VCaP (cell line): Measurements from ENCODE around the gene KRTAP23-1.

Experiments used
- H3K27ac ChIP-seq: fragments of 450-650 bp; 2 replicates; pipeline ENCODE4 v1.5.1; 2017
- CTCF ChIP-seq: fragments of 450-650 bp; conservative IDR thresholded peaks from 2 replicates; pipeline ENCODE4 v1.5.1; 2017; ENCODE audit warnings: mild to moderate bottlenecking, moderate library complexity

The KRTAP23-1 gene

GRCh38 chr21:30336596-30336995 lies 11.8 kb downstream of the KRTAP23-1 start:
- no peak overlapping the region for H3K27ac ChIP-seq
- TF ChIP-seq CTCF: no peak

GRCh38 chr21:30333736-30334135 lies 14.7 kb downstream of the KRTAP23-1 start:
- H3K27ac ChIP-seq: no peak overlapping the region
- no peak for TF ChIP-seq CTCF

- H3K27ac ChIP-seq: no peak overlapping the region
- no peak for TF ChIP-seq CTCF
Observed at GRCh38 chr21:30332681-30333080, 15.7 kb downstream of the KRTAP23-1 start.

- H3K27ac ChIP-seq: no peak overlapping the region
- no peak for TF ChIP-seq CTCF
Observed at GRCh38 chr21:30329203-30329875, 19.1 kb downstream of the KRTAP23-1 start.

GRCh38 chr21:30326390-30326789 lies 22.0 kb downstream of the KRTAP23-1 start:
- no peak for TF ChIP-seq CTCF
- H3K27ac ChIP-seq: no peak overlapping the region

- TF ChIP-seq CTCF: no peak
Observed at GRCh38 chr21:30320215-30320614, 28.2 kb downstream of the KRTAP23-1 start, which contains the start of gene KRTAP26-1. KRTAP26-1 (minus strand) TSS chr21:30320315; CDS start chr21:30320035, 280 bp downstream.

GRCh38 chr21:30315701-30316100 lies 32.7 kb downstream of the KRTAP23-1 start:
- TF ChIP-seq CTCF: no peak
- H3K27ac ChIP-seq: no peak overlapping the region

More at GRCh38 chr21:30320215-30320614, 28.2 kb downstream of the KRTAP23-1 start, which contains the start of gene KRTAP26-1:
- no peak within 1 kb of the TSS for H3K27ac ChIP-seq
